Loucy (cell line): ENCODE measurements around the gene MARF1.
"Not testable (repeated sequence)": the region's sequence is repeated elsewhere in the genome, so short reads cannot be mapped to it uniquely, and the experiment has no call there.

ENCODE experiments used
- H2AFZ ChIP-seq: fragments of 200-600 bp; sonication (generic); 2 replicates; pipeline ENCODE4 v1.6.0; 2016; ENCODE audit warnings: antibody characterized with exemption, mild to moderate bottlenecking, low read length, moderate library complexity
- H3F3A ChIP-seq: fragments of 200-600 bp; 2 replicates; pipeline ENCODE4 v1.6.0; 2016; ENCODE audit warnings: antibody characterized with exemption, low read depth, mild to moderate bottlenecking
- H3K27me3 ChIP-seq: fragments of 200-600 bp; sonication (generic); 2 replicates; pipeline ENCODE4 v1.6.1; 2014; ENCODE audit warnings: low read length, mild to moderate bottlenecking; ENCODE audit not compliant: insufficient read depth, poor library complexity, severe bottlenecking
- H3K36me3 ChIP-seq: fragments of 200-600 bp; sonication (generic); 2 replicates; pipeline ENCODE4 v1.6.1; 2016; ENCODE audit warnings: low read length; ENCODE audit not compliant: insufficient read depth
- H3K4me1 ChIP-seq: fragments of 200-600 bp; sonication (generic); 2 replicates; pipeline ENCODE4 v1.5.1; 2014; ENCODE audit warnings: low read length, mild to moderate bottlenecking; ENCODE audit not compliant: insufficient read depth, poor library complexity, severe bottlenecking
- H3K4me2 ChIP-seq: fragments of 200-600 bp; sonication (generic); 2 replicates; pipeline ENCODE4 v1.6.0; 2014; ENCODE audit warnings: antibody characterized with exemption, low read length, low read depth, mild to moderate bottlenecking; ENCODE audit not compliant: poor library complexity, severe bottlenecking
- H3K4me3 ChIP-seq: fragments of 200-600 bp; sonication (generic); 2 replicates; pipeline ENCODE4 v1.5.1; 2014; ENCODE audit warnings: low read length, mild to moderate bottlenecking, mixed read lengths; ENCODE audit not compliant: poor library complexity, severe bottlenecking
- H3K79me2 ChIP-seq: fragments of 200-600 bp; sonication (generic); 2 replicates; pipeline ENCODE4 v1.6.1; 2014; ENCODE audit warnings: low read length; ENCODE audit not compliant: insufficient read depth
- H3K9ac ChIP-seq: fragments of 200-600 bp; sonication (generic); 2 replicates; pipeline ENCODE4 v1.6.0; 2014; ENCODE audit warnings: mild to moderate bottlenecking, low read depth, low read length, moderate library complexity; ENCODE audit not compliant: poor library complexity, severe bottlenecking
- H3K9me2 ChIP-seq: fragments of 200-600 bp; sonication (generic); replicated peaks from 2 replicates; pipeline ENCODE4 v1.6.1; 2016; ENCODE audit warnings: low read depth, low read length, mixed read lengths
- H3K9me3 ChIP-seq: fragments of 200-600 bp; sonication (generic); 2 replicates; pipeline ENCODE4 v1.6.1; 2014; ENCODE audit warnings: mild to moderate bottlenecking, antibody characterized with exemption, low read length, low read depth; ENCODE audit not compliant: insufficient read depth
- H4K20me1 ChIP-seq: fragments of 200-600 bp; sonication (generic); 2 replicates; pipeline ENCODE4 v1.6.0; 2014; ENCODE audit warnings: antibody characterized with exemption, low read length, mild to moderate bottlenecking; ENCODE audit not compliant: insufficient read depth, poor library complexity, severe bottlenecking
- EZH2phosphoT487 ChIP-seq: fragments of 200-600 bp; IDR thresholded peaks from 2 replicates; pipeline ENCODE4 v1.6.1; 2018; ENCODE audit warnings: antibody characterized with exemption, mild to moderate bottlenecking, moderate library complexity, borderline replicate concordance
- TF ChIP-seq, protein P1 (sequence below): fragments of 200-600 bp; sonication (generic); conservative IDR thresholded peaks from 2 replicates; pipeline ENCODE4 v1.5.1; 2014; ENCODE audit warnings: mild to moderate bottlenecking, antibody characterized with exemption, low read length

The MARF1 gene

GRCh38 chr16:15576960-15577958 is 65.7 kb downstream of the MARF1 start:
- Histone ChIP-seq H4K20me1 (no peaks in the 10 kb centered on the region), H3K9ac (no peak overlapping the region), H3K4me1 (no peaks in the 10 kb centered on the region), H3K9me3 (no peaks in the 10 kb centered on the region), H3K27me3 (no peaks in the 10 kb centered on the region), H3K79me2 (no peaks in the 10 kb centered on the region), H3K9me2 (no peaks in the 10 kb centered on the region), H3K4me3 (no peak overlapping the region), H3K4me2 (no peak overlapping the region), H2AFZ (no peak overlapping the region), H3F3A (no peaks in the 10 kb centered on the region), H3K36me3 (no peaks in the 10 kb centered on the region)
- TF ChIP-seq EZH2phosphoT487 = no peak
- TF ChIP-seq, protein P1, sequence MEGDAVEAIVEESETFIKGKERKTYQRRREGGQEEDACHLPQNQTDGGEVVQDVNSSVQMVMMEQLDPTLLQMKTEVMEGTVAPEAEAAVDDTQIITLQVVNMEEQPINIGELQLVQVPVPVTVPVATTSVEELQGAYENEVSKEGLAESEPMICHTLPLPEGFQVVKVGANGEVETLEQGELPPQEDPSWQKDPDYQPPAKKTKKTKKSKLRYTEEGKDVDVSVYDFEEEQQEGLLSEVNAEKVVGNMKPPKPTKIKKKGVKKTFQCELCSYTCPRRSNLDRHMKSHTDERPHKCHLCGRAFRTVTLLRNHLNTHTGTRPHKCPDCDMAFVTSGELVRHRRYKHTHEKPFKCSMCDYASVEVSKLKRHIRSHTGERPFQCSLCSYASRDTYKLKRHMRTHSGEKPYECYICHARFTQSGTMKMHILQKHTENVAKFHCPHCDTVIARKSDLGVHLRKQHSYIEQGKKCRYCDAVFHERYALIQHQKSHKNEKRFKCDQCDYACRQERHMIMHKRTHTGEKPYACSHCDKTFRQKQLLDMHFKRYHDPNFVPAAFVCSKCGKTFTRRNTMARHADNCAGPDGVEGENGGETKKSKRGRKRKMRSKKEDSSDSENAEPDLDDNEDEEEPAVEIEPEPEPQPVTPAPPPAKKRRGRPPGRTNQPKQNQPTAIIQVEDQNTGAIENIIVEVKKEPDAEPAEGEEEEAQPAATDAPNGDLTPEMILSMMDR = no peak

- H3K36me3 ChIP-seq = no peaks in the 10 kb centered on the region
- H3K79me2 ChIP-seq = no peaks in the 10 kb centered on the region
- H3K4me2 ChIP-seq = no peak overlapping the region
Measured at GRCh38 chr16:15575293-15576049, 67.5 kb downstream of the MARF1 start.

GRCh38 chr16:15574614-15574948 is 68.4 kb downstream of the MARF1 start:
- Histone ChIP-seq H3K79me2 (no peaks in the 10 kb centered on the region), H3K27me3 (no peaks in the 10 kb centered on the region), H4K20me1 (no peaks in the 10 kb centered on the region), H3F3A (no peaks in the 10 kb centered on the region), H3K9ac (no peak overlapping the region), H3K36me3 (no peaks in the 10 kb centered on the region), H3K4me1 (no peaks in the 10 kb centered on the region), H3K9me2 (no peaks in the 10 kb centered on the region), H3K4me3 (no peak overlapping the region), H2AFZ (no peak overlapping the region), H3K4me2 (no peak overlapping the region), H3K9me3 (no peaks in the 10 kb centered on the region)
- TF ChIP-seq, protein P1 = no peak
- no peak for TF ChIP-seq EZH2phosphoT487

More at GRCh38 chr16:15575293-15576049, 67.5 kb downstream of the MARF1 start:
- H3K9me3 ChIP-seq = no peaks in the 10 kb centered on the region
- no peaks in the 10 kb centered on the region for H3K9me2 ChIP-seq
- TF ChIP-seq EZH2phosphoT487 = no peak
- TF ChIP-seq, protein P1 = no peak
- no peak overlapping the region for H3K4me3 ChIP-seq
- H3F3A ChIP-seq = no peaks in the 10 kb centered on the region
- no peaks in the 10 kb centered on the region for H4K20me1 ChIP-seq
- peak overlapping the region; percentile 60; the same call in 1 of the 2 replicates for H2AFZ ChIP-seq
- no peaks in the 10 kb centered on the region for H3K27me3 ChIP-seq
- H3K4me1 ChIP-seq = no peaks in the 10 kb centered on the region
- no peak overlapping the region for H3K9ac ChIP-seq

DNA sequence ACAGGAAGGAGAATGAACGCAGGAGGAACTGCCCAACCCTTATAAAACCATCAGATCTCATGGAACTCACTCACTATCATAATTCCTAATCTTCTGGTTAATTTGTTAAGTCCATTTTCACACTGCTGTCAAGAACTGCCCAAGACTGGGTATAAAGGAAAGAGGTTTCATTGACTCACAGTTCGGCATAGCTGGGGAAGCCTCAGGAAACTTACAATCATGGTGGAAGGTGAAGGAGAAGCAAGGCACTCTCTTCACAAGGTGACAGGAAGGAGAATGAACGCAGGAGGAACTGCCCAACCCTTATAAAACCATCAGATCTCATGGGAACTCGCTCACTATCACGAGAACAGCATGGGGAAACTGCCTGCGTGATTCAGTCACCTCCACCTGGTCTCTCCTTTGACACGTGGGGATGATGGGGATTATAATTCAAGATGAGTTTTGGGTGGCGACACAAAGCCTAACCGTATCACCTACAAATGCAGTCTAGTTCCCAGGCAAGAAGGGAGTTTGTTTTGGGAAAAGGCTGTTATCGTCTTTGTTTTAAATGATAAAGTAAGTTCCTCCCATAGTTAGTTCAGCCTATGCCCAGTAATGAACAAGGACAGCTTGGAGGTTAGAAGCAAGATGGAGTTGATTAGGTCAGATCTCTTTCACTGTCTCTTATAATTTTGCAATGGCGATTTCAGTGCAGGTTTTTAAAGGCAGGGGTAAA is 68.9 kb downstream of the MARF1 start:
- not testable (repeated sequence) for H2AFZ ChIP-seq, H3K36me3 ChIP-seq, H3K9me2 ChIP-seq, H3K4me2 ChIP-seq, H3K9me3 ChIP-seq, H3F3A ChIP-seq, H3K4me1 ChIP-seq, H3K79me2 ChIP-seq, H3K27me3 ChIP-seq, H3K4me3 ChIP-seq, H4K20me1 ChIP-seq, H3K9ac ChIP-seq
